ENCODE results near the gene CDC73. TPM values are rescaled to one million over a fixed set of nuclear protein-coding genes. Genes with fewer than 3 reads are reported as not detected.

The CDC73 gene
- total RNA-seq, 2 experiments from 2014 or later = 46.3 to 47.0 TPM

- Mint-ChIP-seq H3K27ac (no peak overlapping the region), H3K36me3 (peaks cover 1% of the 10 kb centered on the region), H3K9me3 (peaks cover 4% of the 10 kb centered on the region), H3K4me1 (no peaks in the 10 kb centered on the region), H3K4me3 (no peak overlapping the region), H3K27me3 (no peaks in the 10 kb centered on the region)
- DNase-seq = no peak
Measured at GRCh38 chr1:193301746-193302145, 179.9 kb downstream of the CDC73 start.

GRCh38 chr1:193303849-193304248 is 182.0 kb downstream of the CDC73 start:
- Mint-ChIP-seq H3K4me3 (no peak overlapping the region), H3K9me3 (no peaks in the 10 kb centered on the region), H3K4me1 (no peaks in the 10 kb centered on the region), H3K36me3 (no peaks in the 10 kb centered on the region), H3K27ac (no peak overlapping the region), H3K27me3 (no peaks in the 10 kb centered on the region)
- no peak for DNase-seq

Other genes with a start within 250 kb of the CDC73 start
- gene UCHL5, start 62.7 kb upstream of the CDC73 start, total RNA-seq = 100 to 1,000 TPM; 118 to 129 TPM
- 10 to 100 TPM; 58.2 to 62.0 TPM for gene RO60, start 62.4 kb upstream of the CDC73 start, total RNA-seq
- gene GLRX2, start 16.6 kb upstream of the CDC73 start, total RNA-seq = 10 to 100 TPM; 36.7 to 40.4 TPM
- gene B3GALT2, start 64.6 kb downstream of the CDC73 start, total RNA-seq = not detected